NCI-H774 (cell line): Measurements from ENCODE around the gene CDH15.
"Not testable (repeated sequence)": the region's sequence is repeated elsewhere in the genome, so short reads cannot be mapped to it uniquely, and the experiment has no call there.

Experiments used
- DNase-seq: peaks from one replicate; lab custom pipeline; 2025; lab: John Stamatoyannopoulos, UW

The CDH15 gene

GRCh38 chr16:89233678-89234490 is 62.3 kb downstream of the CDH15 start:
- DNase-seq: no peak

- no peak for DNase-seq
Observed at GRCh38 chr16:89237733-89238132, 66.2 kb downstream of the CDH15 start.

- DNase-seq: peak; percentile 2
Observed at GRCh38 chr16:89241187-89242007, 69.8 kb downstream of the CDH15 start.

GRCh38 chr16:89242795-89243200 is 71.2 kb downstream of the CDH15 start:
- no peak for DNase-seq

- no peak for DNase-seq
Observed at GRCh38 chr16:89243664-89244063, 72.1 kb downstream of the CDH15 start.

- DNase-seq: not testable (repeated sequence)
Observed at GRCh38 chr16:89244264-89244663, 72.7 kb downstream of the CDH15 start.

GRCh38 chr16:89244754-89245153 is 73.2 kb downstream of the CDH15 start:
- DNase-seq: no peak
